HepG2 (cell line): ENCODE measurements around the gene L3MBTL4. TPM values are rescaled to one million over a fixed set of nuclear protein-coding genes. Genes with fewer than 3 reads are reported as not detected.
A peak's percentile ranks its signal among the peaks of the same experiment; 100 is the strongest.

ENCODE experiments used
- ATF7 ChIP-seq, 2 experiments: fragments of 450-650 bp in 1 of 2; sonication (generic) in 1 of 2; formaldehyde crosslinking in 1 of 2; IDR thresholded peaks; 2 replicates each; pipeline versions ENCODE4 v1.4.0 to v1.6.1; 2016 to 2020; ENCODE audit warnings: antibody characterized with exemption in 1 of 2, mild to moderate bottlenecking in 1 of 2, missing genetic modification reagents in 1 of 2
- ESRRA ChIP-seq: sonication (generic); formaldehyde crosslinking; IDR thresholded peaks from 2 replicates; pipeline ENCODE4 v1.5.1; 2020; ENCODE audit warnings: mild to moderate bottlenecking, low read depth, missing genetic modification reagents
- FOXA3 ChIP-seq: IDR thresholded peaks from 2 replicates; pipeline ENCODE4 v1.6.1; 2016; ENCODE audit warnings: missing genetic modification reagents, missing compliant biosample characterization
- FOXO1 ChIP-seq: sonication (generic); formaldehyde crosslinking; IDR thresholded peaks from 2 replicates; pipeline ENCODE4 v1.4.0; 2020; ENCODE audit warnings: missing genetic modification reagents
- MAFG ChIP-seq: sonication (generic); formaldehyde crosslinking; IDR thresholded peaks from 2 replicates; pipeline ENCODE4 v1.5.1; 2020; ENCODE audit warnings: mild to moderate bottlenecking, missing genetic modification reagents
- MIER2 ChIP-seq: IDR thresholded peaks from 2 replicates; pipeline ENCODE4 v1.6.1; 2016; ENCODE audit warnings: missing biosample characterization, missing genetic modification reagents
- MLLT10 ChIP-seq: sonication (generic); formaldehyde crosslinking; IDR thresholded peaks from 2 replicates; pipeline ENCODE4 v1.4.0; 2020; ENCODE audit warnings: missing genetic modification reagents
- PHF8 ChIP-seq: sonication (generic); formaldehyde crosslinking; IDR thresholded peaks from 2 replicates; pipeline ENCODE4 v1.5.0; 2020; ENCODE audit warnings: missing genetic modification reagents
- PRMT3 ChIP-seq: sonication (generic); formaldehyde crosslinking; IDR thresholded peaks from 2 replicates; pipeline ENCODE4 v1.8.1; 2022; ENCODE audit warnings: low read depth, mild to moderate bottlenecking, moderate library complexity, missing genetic modification reagents, borderline replicate concordance
- SMYD3 ChIP-seq: sonication (generic); formaldehyde crosslinking; IDR thresholded peaks from 2 replicates; pipeline ENCODE4 v1.8.1; 2023; ENCODE audit warnings: mild to moderate bottlenecking, missing genetic modification reagents
- ZBTB7B ChIP-seq: sonication (generic); formaldehyde crosslinking; IDR thresholded peaks from 2 replicates; pipeline ENCODE4 v1.4.0; 2020; ENCODE audit warnings: missing genetic modification reagents
- ZNF12 ChIP-seq: sonication (generic); formaldehyde crosslinking; IDR thresholded peaks from 2 replicates; pipeline ENCODE4 v1.5.0; 2020; ENCODE audit warnings: missing genetic modification reagents
- ZNF121 ChIP-seq: sonication (generic); formaldehyde crosslinking; IDR thresholded peaks from 2 replicates; pipeline ENCODE4 v1.5.0; 2020; ENCODE audit warnings: mild to moderate bottlenecking, missing genetic modification reagents
- ZNF607 ChIP-seq: sonication (generic); formaldehyde crosslinking; IDR thresholded peaks from 2 replicates; pipeline ENCODE4 v1.5.1; 2020; ENCODE audit warnings: missing genetic modification reagents, mild to moderate bottlenecking, borderline replicate concordance
- ZNF761 ChIP-seq: sonication (generic); formaldehyde crosslinking; conservative IDR thresholded peaks from 2 replicates; pipeline ENCODE4 v1.4.0; 2020; ENCODE audit warnings: mild to moderate bottlenecking, missing genetic modification reagents
- polyA plus RNA-seq, 8 experiments: library from polyadenylated mRNA; depleted of rRNA in 3 of 8; stranded (reverse) in 7 of 8; unstranded in 1 of 8; fragments of >200 nt; fragmentation: Illumina TruSeq in 4 of 8; extraction: Trizol in 4 of 8; gene quantifications; 2 replicates each; pipeline versions ENCODE4 v1.2.1 to v1.2.3, GENCODE V29; 2011 to 2016; ENCODE audit warnings: low read depth in 4 of 8, missing spikeins in 1 of 8, mixed read lengths in 1 of 8; ENCODE audit not compliant: insufficient read depth in 1 of 8
- total RNA-seq, 5 experiments: library from RNA; depleted of rRNA; stranded (reverse); fragments of >200 nt; fragmentation: Illumina TruSeq; extraction: Trizol; gene quantifications; 2 replicates each; pipeline ENCODE4 v1.2.3, GENCODE V29; 2016; ENCODE audit warnings: low read depth in 1 of 5
- TF ChIP-seq, protein P1 (sequence below): sonication (generic); formaldehyde crosslinking; IDR thresholded peaks from 2 replicates; pipeline ENCODE4 v1.4.0; 2020; ENCODE audit warnings: missing genetic modification reagents, borderline replicate concordance
- TF ChIP-seq, protein P2 (sequence below): sonication (generic); formaldehyde crosslinking; IDR thresholded peaks from 2 replicates; pipeline ENCODE4 v1.5.0; 2020; ENCODE audit warnings: missing genetic modification reagents
- TF ChIP-seq, protein P3 (sequence below): sonication (generic); formaldehyde crosslinking; IDR thresholded peaks from 2 replicates; pipeline ENCODE4 v1.4.0; 2020; ENCODE audit warnings: low read depth, mild to moderate bottlenecking, missing genetic modification reagents
- TF ChIP-seq, protein P4 (sequence below): sonication (generic); formaldehyde crosslinking; IDR thresholded peaks from 2 replicates; pipeline ENCODE4 v1.8.1; 2023; ENCODE audit warnings: mild to moderate bottlenecking, missing genetic modification reagents
- TF ChIP-seq, protein P5 (sequence below): sonication (generic); formaldehyde crosslinking; IDR thresholded peaks from 2 replicates; pipeline ENCODE4 v1.4.0; 2020; ENCODE audit warnings: mild to moderate bottlenecking, missing genetic modification reagents, borderline replicate concordance

Gene L3MBTL4
- total and polyA plus RNA-seq, 2 of the 13 experiments (the other 11 are each of a cell fraction or from before 2014, with no cell fraction given): 10.8 to 13.3 TPM

DNA sequence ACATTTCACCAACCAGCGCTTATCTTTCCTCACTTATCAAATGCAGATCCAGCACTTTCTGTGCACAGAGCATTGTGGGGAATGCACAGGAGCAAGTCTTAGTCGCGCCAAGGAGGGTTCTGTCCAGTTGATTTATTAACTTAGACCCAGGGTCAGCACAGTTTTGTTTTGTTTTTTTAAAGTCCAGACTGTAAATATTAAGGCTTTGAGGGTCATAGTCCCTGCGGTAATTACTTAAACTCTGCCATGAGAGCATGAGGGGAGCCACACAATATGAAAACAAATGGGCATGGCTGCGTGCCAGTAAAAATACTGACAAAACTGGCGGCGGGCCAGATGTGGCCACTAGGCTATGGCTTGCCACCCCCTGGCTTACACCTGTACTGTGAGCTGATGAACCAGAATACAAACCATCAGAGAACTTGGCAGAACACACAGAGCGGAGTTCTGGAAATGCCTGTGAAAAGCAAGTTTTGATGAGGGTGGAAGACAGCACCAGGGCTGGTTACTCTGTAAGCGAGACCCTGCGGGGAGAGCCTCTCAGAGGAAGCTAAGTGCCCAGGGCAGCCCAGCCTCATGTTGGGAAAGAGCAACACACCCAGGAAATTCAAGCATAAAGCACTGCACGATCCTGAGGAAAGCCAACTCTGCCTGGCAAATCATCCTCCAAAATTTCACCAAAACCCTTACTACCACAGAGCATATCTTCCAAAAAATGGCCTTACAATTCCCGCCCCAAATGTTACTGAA, 43.6 kb downstream of the L3MBTL4 start (continued):
- TF ChIP-seq, protein P1, sequence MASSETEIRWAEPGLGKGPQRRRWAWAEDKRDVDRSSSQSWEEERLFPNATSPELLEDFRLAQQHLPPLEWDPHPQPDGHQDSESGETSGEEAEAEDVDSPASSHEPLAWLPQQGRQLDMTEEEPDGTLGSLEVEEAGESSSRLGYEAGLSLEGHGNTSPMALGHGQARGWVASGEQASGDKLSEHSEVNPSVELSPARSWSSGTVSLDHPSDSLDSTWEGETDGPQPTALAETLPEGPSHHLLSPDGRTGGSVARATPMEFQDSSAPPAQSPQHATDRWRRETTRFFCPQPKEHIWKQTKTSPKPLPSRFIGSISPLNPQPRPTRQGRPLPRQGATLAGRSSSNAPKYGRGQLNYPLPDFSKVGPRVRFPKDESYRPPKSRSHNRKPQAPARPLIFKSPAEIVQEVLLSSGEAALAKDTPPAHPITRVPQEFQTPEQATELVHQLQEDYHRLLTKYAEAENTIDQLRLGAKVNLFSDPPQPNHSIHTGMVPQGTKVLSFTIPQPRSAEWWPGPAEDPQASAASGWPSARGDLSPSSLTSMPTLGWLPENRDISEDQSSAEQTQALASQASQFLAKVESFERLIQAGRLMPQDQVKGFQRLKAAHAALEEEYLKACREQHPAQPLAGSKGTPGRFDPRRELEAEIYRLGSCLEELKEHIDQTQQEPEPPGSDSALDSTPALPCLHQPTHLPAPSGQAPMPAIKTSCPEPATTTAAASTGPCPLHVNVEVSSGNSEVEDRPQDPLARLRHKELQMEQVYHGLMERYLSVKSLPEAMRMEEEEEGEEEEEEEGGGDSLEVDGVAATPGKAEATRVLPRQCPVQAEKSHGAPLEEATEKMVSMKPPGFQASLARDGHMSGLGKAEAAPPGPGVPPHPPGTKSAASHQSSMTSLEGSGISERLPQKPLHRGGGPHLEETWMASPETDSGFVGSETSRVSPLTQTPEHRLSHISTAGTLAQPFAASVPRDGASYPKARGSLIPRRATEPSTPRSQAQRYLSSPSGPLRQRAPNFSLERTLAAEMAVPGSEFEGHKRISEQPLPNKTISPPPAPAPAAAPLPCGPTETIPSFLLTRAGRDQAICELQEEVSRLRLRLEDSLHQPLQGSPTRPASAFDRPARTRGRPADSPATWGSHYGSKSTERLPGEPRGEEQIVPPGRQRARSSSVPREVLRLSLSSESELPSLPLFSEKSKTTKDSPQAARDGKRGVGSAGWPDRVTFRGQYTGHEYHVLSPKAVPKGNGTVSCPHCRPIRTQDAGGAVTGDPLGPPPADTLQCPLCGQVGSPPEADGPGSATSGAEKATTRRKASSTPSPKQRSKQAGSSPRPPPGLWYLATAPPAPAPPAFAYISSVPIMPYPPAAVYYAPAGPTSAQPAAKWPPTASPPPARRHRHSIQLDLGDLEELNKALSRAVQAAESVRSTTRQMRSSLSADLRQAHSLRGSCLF (CRISPR knock-in tag): no peak
- TF ChIP-seq MIER2 (CRISPR knock-in tag) (no peak), FOXA3 (CRISPR knock-in tag) (peak; percentile 84), PRMT3 (CRISPR knock-in tag) (no peak), ZNF121 (CRISPR knock-in tag) (no peak), ZNF12 (CRISPR knock-in tag) (no peak), SMYD3 (CRISPR knock-in tag) (no peak), ZBTB7B (0 out of 2 replicates have a peak, but pooled peaks have one; percentile 45), PHF8 (no peak), ESRRA (CRISPR knock-in tag) (no peak), ZNF607 (CRISPR knock-in tag) (peak; percentile 67; the same call in 1 of the 2 replicates), MLLT10 (no peak), ATF7 (IDR thresholded peaks at IDR 0.05) (no peak), ATF7 (CRISPR knock-in tag; IDR thresholded peaks at IDR 0.05) (no peak; the same call in 1 of the 2 replicates), MAFG (CRISPR knock-in tag) (no peak), ZNF761 (CRISPR knock-in tag) (0 out of 2 replicates have a peak, but pooled peaks have one; percentile 2), FOXO1 (CRISPR knock-in tag) (peak; percentile 88)
- TF ChIP-seq, protein P2, sequence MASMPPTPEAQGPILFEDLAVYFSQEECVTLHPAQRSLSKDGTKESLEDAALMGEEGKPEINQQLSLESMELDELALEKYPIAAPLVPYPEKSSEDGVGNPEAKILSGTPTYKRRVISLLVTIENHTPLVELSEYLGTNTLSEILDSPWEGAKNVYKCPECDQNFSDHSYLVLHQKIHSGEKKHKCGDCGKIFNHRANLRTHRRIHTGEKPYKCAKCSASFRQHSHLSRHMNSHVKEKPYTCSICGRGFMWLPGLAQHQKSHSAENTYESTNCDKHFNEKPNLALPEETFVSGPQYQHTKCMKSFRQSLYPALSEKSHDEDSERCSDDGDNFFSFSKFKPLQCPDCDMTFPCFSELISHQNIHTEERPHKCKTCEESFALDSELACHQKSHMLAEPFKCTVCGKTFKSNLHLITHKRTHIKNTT (CRISPR knock-in tag): no peak
- TF ChIP-seq, protein P3, sequence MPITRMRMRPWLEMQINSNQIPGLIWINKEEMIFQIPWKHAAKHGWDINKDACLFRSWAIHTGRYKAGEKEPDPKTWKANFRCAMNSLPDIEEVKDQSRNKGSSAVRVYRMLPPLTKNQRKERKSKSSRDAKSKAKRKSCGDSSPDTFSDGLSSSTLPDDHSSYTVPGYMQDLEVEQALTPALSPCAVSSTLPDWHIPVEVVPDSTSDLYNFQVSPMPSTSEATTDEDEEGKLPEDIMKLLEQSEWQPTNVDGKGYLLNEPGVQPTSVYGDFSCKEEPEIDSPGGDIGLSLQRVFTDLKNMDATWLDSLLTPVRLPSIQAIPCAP (CRISPR knock-in tag): no peak
- TF ChIP-seq, protein P4, sequence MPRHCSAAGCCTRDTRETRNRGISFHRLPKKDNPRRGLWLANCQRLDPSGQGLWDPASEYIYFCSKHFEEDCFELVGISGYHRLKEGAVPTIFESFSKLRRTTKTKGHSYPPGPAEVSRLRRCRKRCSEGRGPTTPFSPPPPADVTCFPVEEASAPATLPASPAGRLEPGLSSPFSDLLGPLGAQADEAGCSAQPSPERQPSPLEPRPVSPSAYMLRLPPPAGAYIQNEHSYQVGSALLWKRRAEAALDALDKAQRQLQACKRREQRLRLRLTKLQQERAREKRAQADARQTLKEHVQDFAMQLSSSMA (CRISPR knock-in tag): no peak
- TF ChIP-seq, protein P5, sequence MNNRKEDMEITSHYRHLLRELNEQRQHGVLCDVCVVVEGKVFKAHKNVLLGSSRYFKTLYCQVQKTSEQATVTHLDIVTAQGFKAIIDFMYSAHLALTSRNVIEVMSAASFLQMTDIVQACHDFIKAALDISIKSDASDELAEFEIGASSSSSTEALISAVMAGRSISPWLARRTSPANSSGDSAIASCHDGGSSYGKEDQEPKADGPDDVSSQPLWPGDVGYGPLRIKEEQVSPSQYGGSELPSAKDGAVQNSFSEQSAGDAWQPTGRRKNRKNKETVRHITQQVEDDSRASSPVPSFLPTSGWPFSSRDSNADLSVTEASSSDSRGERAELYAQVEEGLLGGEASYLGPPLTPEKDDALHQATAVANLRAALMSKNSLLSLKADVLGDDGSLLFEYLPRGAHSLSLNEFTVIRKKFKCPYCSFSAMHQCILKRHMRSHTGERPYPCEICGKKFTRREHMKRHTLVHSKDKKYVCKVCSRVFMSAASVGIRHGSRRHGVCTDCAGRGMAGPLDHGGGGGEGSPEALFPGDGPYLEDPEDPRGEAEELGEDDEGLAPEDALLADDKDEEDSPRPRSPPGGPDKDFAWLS (CRISPR knock-in tag): no peak
